SK-N-SH treated with all-trans-retinoic acid at 6 μM for 48 hours (cell line): ENCODE measurements around the gene FHIT.

Experiments used
- ATAC-seq: fragments of 200-7000 bp; cut with Tn5 transposase; 3 replicates; pipeline ENCODE4 v1.9.1; 2020; ENCODE audit warnings: mild to moderate bottlenecking, moderate library complexity
- ARNTL ChIP-seq: fragments of 450-650 bp; formaldehyde crosslinking; IDR thresholded peaks from 2 replicates; pipeline ENCODE4 v1.5.0; 2020; ENCODE audit warnings: low read depth, mild to moderate bottlenecking, moderate library complexity, borderline replicate concordance
- BACH2 ChIP-seq: fragments of 250-450 bp; sonication (Bioruptor Pico); IDR thresholded peaks from 2 replicates; pipeline ENCODE4 v1.9.0; 2021; ENCODE audit warnings: mild to moderate bottlenecking, borderline replicate concordance
- CSDC2 ChIP-seq: fragments of 250-450 bp; sonication (Bioruptor Pico); IDR thresholded peaks from 2 replicates; pipeline ENCODE4 v1.5.0; 2020; ENCODE audit warnings: mild to moderate bottlenecking, moderate library complexity
- ESRRG ChIP-seq: fragments of 250-450 bp; sonication (Bioruptor Pico); IDR thresholded peaks from 2 replicates; pipeline ENCODE4 v1.6.1; 2021; ENCODE audit warnings: mild to moderate bottlenecking
- GLIS3 ChIP-seq: fragments of 250-450 bp; sonication (Bioruptor Pico); IDR thresholded peaks from 2 replicates; pipeline ENCODE4 v1.5.0; 2020; ENCODE audit warnings: mild to moderate bottlenecking, moderate library complexity
- ISL1 ChIP-seq: fragments of 250-450 bp; sonication (Bioruptor Pico); IDR thresholded peaks from 2 replicates; pipeline ENCODE4 v2.1.2; 2022; ENCODE audit warnings: mild to moderate bottlenecking, moderate library complexity
- PPARA ChIP-seq: fragments of 250-450 bp; sonication (Bioruptor Pico); IDR thresholded peaks from 2 replicates; pipeline ENCODE4 v1.5.0; 2020; ENCODE audit warnings: mild to moderate bottlenecking, borderline replicate concordance
- RARB ChIP-seq: fragments of 250-450 bp; sonication (Bioruptor Pico); IDR thresholded peaks from 2 replicates; pipeline ENCODE4 v1.8.0; 2021; ENCODE audit warnings: mild to moderate bottlenecking, moderate library complexity
- SNAI2 ChIP-seq: fragments of 250-450 bp; sonication (Bioruptor Pico); IDR thresholded peaks from 2 replicates; pipeline ENCODE4 v1.5.0; 2020; ENCODE audit warnings: mild to moderate bottlenecking, moderate library complexity
- TCF4 ChIP-seq: fragments of 250-450 bp; sonication (Bioruptor Pico); IDR thresholded peaks from 2 replicates; pipeline ENCODE4 v1.8.0; 2021; ENCODE audit warnings: mild to moderate bottlenecking, moderate library complexity, borderline replicate concordance
- TOX ChIP-seq: fragments of 250-450 bp; sonication (Bioruptor Pico); IDR thresholded peaks from 2 replicates; pipeline ENCODE4 v1.8.0; 2021; ENCODE audit warnings: mild to moderate bottlenecking, moderate library complexity, borderline replicate concordance
- ZC3H10 ChIP-seq: fragments of 250-450 bp; sonication (Bioruptor Pico); IDR thresholded peaks from 2 replicates; pipeline ENCODE4 v1.5.1; 2021; ENCODE audit warnings: mild to moderate bottlenecking, moderate library complexity
- ZFP3 ChIP-seq: fragments of 250-450 bp; sonication (Bioruptor Pico); IDR thresholded peaks from 2 replicates; pipeline ENCODE4 v1.5.0; 2020; ENCODE audit warnings: mild to moderate bottlenecking, moderate library complexity
- ZFP30 ChIP-seq: fragments of 450-650 bp; formaldehyde crosslinking; IDR thresholded peaks from 2 replicates; pipeline ENCODE4 v1.5.0; 2022; ENCODE audit warnings: mild to moderate bottlenecking, moderate library complexity
- ZNF565 ChIP-seq: fragments of 450-650 bp; formaldehyde crosslinking; conservative IDR thresholded peaks from 2 replicates; pipeline ENCODE4 v1.5.0; 2020; ENCODE audit warnings: low read depth, mild to moderate bottlenecking, moderate library complexity
- ZNF70 ChIP-seq: fragments of 450-650 bp; formaldehyde crosslinking; IDR thresholded peaks from 2 replicates; pipeline ENCODE4 v1.5.0; 2020; ENCODE audit warnings: mild to moderate bottlenecking, moderate library complexity
- ZNF8 ChIP-seq: fragments of 450-650 bp; formaldehyde crosslinking; IDR thresholded peaks from 2 replicates; pipeline ENCODE4 v1.5.0; 2020; ENCODE audit warnings: mild to moderate bottlenecking, moderate library complexity
- TF ChIP-seq, protein P1 (sequence below): fragments of 250-450 bp; sonication (Bioruptor Pico); IDR thresholded peaks from 2 replicates; pipeline ENCODE4 v1.5.1; 2021; ENCODE audit warnings: mild to moderate bottlenecking, moderate library complexity
- TF ChIP-seq, protein P2 (sequence below): fragments of 250-450 bp; sonication (Bioruptor Pico); IDR thresholded peaks from 2 replicates; pipeline ENCODE4 v1.5.0; 2020; ENCODE audit warnings: mild to moderate bottlenecking, moderate library complexity
- TF ChIP-seq, protein P3 (sequence below): fragments of 250-450 bp; sonication (Bioruptor Pico); IDR thresholded peaks from 2 replicates; pipeline ENCODE4 v1.5.1; 2020; ENCODE audit warnings: low read depth, mild to moderate bottlenecking, moderate library complexity
- TF ChIP-seq, protein P4 (sequence below): fragments of 250-450 bp; sonication (Bioruptor Pico); IDR thresholded peaks from 2 replicates; pipeline ENCODE4 v1.8.0; 2020; ENCODE audit warnings: mild to moderate bottlenecking, moderate library complexity, borderline replicate concordance
- TF ChIP-seq, protein P5 (sequence below): fragments of 250-450 bp; sonication (Bioruptor Pico); IDR thresholded peaks from 2 replicates; pipeline ENCODE4 v1.8.0; 2021; ENCODE audit warnings: low read depth, mild to moderate bottlenecking, moderate library complexity, borderline replicate concordance

Gene FHIT

DNA sequence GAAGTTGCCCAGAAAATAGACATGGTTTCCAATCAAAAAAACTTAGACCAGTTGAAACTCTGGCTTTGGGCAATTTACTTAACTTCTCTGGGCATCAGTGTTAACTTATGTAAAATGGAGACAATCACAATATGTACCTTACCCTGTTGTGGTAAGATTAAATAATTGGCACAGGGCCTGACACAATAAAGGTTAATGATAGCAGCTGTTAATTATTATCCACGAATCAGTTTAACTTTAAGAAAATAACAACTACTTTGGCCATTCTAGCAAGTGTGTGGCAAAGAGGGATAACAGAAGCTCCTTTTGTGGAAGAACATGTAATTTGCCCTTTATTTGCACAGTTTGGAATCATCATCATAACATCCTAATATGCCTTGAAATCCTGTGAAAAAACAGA, 787.6 kb downstream of the FHIT start:
- no peak for ATAC-seq
- TF ChIP-seq ZNF8, result no peak
- TF ChIP-seq, protein P1, sequence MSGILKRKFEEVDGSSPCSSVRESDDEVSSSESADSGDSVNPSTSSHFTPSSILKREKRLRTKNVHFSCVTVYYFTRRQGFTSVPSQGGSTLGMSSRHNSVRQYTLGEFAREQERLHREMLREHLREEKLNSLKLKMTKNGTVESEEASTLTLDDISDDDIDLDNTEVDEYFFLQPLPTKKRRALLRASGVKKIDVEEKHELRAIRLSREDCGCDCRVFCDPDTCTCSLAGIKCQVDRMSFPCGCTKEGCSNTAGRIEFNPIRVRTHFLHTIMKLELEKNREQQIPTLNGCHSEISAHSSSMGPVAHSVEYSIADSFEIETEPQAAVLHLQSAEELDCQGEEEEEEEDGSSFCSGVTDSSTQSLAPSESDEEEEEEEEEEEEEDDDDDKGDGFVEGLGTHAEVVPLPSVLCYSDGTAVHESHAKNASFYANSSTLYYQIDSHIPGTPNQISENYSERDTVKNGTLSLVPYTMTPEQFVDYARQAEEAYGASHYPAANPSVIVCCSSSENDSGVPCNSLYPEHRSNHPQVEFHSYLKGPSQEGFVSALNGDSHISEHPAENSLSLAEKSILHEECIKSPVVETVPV (CRISPR knock-in tag), result no peak
- TF ChIP-seq, protein P2, sequence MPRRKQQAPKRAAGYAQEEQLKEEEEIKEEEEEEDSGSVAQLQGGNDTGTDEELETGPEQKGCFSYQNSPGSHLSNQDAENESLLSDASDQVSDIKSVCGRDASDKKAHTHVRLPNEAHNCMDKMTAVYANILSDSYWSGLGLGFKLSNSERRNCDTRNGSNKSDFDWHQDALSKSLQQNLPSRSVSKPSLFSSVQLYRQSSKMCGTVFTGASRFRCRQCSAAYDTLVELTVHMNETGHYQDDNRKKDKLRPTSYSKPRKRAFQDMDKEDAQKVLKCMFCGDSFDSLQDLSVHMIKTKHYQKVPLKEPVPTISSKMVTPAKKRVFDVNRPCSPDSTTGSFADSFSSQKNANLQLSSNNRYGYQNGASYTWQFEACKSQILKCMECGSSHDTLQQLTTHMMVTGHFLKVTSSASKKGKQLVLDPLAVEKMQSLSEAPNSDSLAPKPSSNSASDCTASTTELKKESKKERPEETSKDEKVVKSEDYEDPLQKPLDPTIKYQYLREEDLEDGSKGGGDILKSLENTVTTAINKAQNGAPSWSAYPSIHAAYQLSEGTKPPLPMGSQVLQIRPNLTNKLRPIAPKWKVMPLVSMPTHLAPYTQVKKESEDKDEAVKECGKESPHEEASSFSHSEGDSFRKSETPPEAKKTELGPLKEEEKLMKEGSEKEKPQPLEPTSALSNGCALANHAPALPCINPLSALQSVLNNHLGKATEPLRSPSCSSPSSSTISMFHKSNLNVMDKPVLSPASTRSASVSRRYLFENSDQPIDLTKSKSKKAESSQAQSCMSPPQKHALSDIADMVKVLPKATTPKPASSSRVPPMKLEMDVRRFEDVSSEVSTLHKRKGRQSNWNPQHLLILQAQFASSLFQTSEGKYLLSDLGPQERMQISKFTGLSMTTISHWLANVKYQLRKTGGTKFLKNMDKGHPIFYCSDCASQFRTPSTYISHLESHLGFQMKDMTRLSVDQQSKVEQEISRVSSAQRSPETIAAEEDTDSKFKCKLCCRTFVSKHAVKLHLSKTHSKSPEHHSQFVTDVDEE (CRISPR knock-in tag), result no peak
- no peak for TF ChIP-seq PPARA (CRISPR knock-in tag)
- TF ChIP-seq ZC3H10, result no peak
- TF ChIP-seq, protein P3, sequence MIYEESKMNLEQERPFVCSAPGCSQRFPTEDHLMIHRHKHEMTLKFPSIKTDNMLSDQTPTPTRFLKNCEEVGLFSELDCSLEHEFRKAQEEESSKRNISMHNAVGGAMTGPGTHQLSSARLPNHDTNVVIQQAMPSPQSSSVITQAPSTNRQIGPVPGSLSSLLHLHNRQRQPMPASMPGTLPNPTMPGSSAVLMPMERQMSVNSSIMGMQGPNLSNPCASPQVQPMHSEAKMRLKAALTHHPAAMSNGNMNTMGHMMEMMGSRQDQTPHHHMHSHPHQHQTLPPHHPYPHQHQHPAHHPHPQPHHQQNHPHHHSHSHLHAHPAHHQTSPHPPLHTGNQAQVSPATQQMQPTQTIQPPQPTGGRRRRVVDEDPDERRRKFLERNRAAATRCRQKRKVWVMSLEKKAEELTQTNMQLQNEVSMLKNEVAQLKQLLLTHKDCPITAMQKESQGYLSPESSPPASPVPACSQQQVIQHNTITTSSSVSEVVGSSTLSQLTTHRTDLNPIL, result no peak
- TF ChIP-seq, protein P4, sequence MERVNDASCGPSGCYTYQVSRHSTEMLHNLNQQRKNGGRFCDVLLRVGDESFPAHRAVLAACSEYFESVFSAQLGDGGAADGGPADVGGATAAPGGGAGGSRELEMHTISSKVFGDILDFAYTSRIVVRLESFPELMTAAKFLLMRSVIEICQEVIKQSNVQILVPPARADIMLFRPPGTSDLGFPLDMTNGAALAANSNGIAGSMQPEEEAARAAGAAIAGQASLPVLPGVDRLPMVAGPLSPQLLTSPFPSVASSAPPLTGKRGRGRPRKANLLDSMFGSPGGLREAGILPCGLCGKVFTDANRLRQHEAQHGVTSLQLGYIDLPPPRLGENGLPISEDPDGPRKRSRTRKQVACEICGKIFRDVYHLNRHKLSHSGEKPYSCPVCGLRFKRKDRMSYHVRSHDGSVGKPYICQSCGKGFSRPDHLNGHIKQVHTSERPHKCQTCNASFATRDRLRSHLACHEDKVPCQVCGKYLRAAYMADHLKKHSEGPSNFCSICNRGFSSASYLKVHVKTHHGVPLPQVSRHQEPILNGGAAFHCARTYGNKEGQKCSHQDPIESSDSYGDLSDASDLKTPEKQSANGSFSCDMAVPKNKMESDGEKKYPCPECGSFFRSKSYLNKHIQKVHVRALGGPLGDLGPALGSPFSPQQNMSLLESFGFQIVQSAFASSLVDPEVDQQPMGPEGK (CRISPR knock-in tag), result no peak
- TF ChIP-seq ARNTL, result no peak
- TF ChIP-seq ZFP30 (CRISPR knock-in tag), result no peak
- no peak for TF ChIP-seq RARB (CRISPR knock-in tag)
- no peak for TF ChIP-seq ISL1 (CRISPR knock-in tag)
- TF ChIP-seq GLIS3, result no peak
- no peak for TF ChIP-seq TCF4 (CRISPR knock-in tag)
- no peak for TF ChIP-seq CSDC2 (CRISPR knock-in tag)
- no peak for TF ChIP-seq ESRRG (CRISPR knock-in tag)
- TF ChIP-seq ZNF70 (CRISPR knock-in tag), result no peak
- TF ChIP-seq BACH2 (CRISPR knock-in tag), result no peak

DNA sequence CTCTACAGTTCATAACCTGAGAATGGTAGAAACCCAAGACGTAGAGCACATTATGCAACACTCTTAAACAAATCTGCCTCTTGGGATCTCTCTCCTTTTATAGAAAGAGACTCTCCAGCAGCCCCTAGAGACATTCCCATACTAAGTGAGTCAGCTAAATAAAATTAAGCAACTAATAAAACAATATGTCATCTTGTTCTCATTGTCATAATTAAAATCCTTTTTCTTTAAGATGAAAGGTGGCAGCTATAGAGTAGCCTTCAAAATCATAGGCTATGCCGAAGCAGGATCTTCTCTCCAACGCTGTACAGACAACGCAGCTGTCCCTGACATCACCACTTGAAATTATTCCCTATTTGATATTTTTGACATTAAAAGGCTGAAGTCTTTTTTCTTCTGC, 790.0 kb downstream of the FHIT start:
- no peak for ATAC-seq
- TF ChIP-seq ZC3H10 (peak; percentile 65; the same call in 1 of the 2 replicates), ISL1 (CRISPR knock-in tag) (peak; percentile 81), TOX (CRISPR knock-in tag) (no peak)

DNA sequence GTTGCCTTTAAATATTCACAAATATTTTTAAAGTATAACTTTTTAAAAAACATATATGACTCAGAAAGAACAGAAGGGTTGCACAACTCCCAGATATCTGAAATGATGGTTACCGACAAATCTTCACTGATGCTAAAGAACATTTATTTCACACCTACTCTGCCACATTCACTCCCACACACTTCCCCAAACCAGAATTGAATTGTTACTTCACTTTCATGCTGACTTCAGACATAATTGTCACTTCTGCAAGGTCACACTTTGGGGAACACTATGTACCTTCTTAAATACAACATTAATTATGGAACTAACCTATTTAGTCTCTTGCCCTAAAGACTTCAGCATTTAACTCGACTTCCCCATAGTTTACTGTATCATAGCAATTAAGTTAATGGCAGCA, 795.1 kb downstream of the FHIT start:
- ATAC-seq, result no peak
- TF ChIP-seq ZNF8 (no peak), ZNF70 (CRISPR knock-in tag) (no peak), ARNTL (no peak), ZFP3 (CRISPR knock-in tag) (no peak), TCF4 (CRISPR knock-in tag) (no peak), ESRRG (CRISPR knock-in tag) (no peak), SNAI2 (CRISPR knock-in tag) (no peak), ZC3H10 (no peak), TOX (CRISPR knock-in tag) (no peak), ISL1 (CRISPR knock-in tag) (no peak), GLIS3 (no peak), RARB (CRISPR knock-in tag) (no peak), PPARA (CRISPR knock-in tag) (no peak), BACH2 (CRISPR knock-in tag) (no peak), ZNF565 (no peak)
- TF ChIP-seq, protein P5, sequence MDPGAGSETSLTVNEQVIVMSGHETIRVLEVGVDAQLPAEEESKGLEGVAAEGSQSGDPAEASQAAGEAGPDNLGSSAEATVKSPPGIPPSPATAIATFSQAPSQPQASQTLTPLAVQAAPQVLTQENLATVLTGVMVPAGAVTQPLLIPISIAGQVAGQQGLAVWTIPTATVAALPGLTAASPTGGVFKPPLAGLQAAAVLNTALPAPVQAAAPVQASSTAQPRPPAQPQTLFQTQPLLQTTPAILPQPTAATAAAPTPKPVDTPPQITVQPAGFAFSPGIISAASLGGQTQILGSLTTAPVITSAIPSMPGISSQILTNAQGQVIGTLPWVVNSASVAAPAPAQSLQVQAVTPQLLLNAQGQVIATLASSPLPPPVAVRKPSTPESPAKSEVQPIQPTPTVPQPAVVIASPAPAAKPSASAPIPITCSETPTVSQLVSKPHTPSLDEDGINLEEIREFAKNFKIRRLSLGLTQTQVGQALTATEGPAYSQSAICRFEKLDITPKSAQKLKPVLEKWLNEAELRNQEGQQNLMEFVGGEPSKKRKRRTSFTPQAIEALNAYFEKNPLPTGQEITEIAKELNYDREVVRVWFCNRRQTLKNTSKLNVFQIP, result no peak
- TF ChIP-seq, protein P4 (CRISPR knock-in tag), result no peak
